ENCODE measurements around the gene WASF2. TPM values are rescaled to one million over a fixed set of nuclear protein-coding genes. Genes with fewer than 3 reads are reported as not detected.

The WASF2 gene
- total RNA-seq, 1 donor from 2014 or later = 70.4 TPM

GRCh38 chr1:27455139-27455811 is 34.7 kb downstream of the WASF2 start:
- intact Hi-C loops (cut with DNase I) = no loop called here
- no peak overlapping the region for H3K4me3 ChIP-seq
- TF ChIP-seq, protein P1, sequence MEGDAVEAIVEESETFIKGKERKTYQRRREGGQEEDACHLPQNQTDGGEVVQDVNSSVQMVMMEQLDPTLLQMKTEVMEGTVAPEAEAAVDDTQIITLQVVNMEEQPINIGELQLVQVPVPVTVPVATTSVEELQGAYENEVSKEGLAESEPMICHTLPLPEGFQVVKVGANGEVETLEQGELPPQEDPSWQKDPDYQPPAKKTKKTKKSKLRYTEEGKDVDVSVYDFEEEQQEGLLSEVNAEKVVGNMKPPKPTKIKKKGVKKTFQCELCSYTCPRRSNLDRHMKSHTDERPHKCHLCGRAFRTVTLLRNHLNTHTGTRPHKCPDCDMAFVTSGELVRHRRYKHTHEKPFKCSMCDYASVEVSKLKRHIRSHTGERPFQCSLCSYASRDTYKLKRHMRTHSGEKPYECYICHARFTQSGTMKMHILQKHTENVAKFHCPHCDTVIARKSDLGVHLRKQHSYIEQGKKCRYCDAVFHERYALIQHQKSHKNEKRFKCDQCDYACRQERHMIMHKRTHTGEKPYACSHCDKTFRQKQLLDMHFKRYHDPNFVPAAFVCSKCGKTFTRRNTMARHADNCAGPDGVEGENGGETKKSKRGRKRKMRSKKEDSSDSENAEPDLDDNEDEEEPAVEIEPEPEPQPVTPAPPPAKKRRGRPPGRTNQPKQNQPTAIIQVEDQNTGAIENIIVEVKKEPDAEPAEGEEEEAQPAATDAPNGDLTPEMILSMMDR (IDR thresholded peaks at IDR 0.05) = no peak
- no peak overlapping the region for H3K27ac ChIP-seq
- peaks cover 0 to 3% of the 10 kb centered on the region in 2 donors for H3K36me3 ChIP-seq
- DNase-seq (ENCODE audit: low spot score in 2 of 2) = no peak
- H3K9me3 ChIP-seq = no peaks in the 10 kb centered on the region
- H3K4me1 ChIP-seq = peaks cover 0 to 3% of the 10 kb centered on the region in 2 donors
- no peaks in the 10 kb centered on the region for H3K27me3 ChIP-seq

DNA sequence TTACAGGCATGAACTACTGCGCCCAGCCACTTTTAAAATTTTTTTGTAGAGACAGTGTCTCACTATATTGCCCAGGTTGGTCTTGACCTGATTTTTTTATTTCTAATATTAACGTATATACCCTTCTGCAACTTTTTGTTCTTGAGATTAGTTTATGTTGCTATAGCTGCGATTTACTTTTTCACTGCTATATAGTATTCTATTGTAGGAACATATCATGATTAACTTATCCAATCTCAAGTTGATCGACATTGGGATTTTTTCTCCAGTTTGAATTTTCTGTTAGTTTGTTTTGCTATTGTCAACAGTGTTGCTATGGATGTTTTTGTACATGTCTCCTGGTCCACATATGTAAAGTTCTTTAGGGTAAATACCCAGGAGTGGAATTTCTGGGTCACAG is 35.4 kb downstream of the WASF2 start:
- TF ChIP-seq, protein P1 (IDR thresholded peaks at IDR 0.05) = no peak
- no peak for DNase-seq (ENCODE audit: low spot score in 2 of 2)
- H3K4me1 ChIP-seq = peaks cover 0 to 3% of the 10 kb centered on the region in 2 donors

GRCh38 chr1:27451343-27451742 is 38.6 kb downstream of the WASF2 start:
- TF ChIP-seq, protein P1 (IDR thresholded peaks at IDR 0.05) = no peak
- peaks cover 3 to 6% of the 10 kb centered on the region in 2 donors for H3K36me3 ChIP-seq
- no peaks in the 10 kb centered on the region for H3K27me3 ChIP-seq
- no peak for DNase-seq (ENCODE audit: low spot score in 2 of 2)
- H3K4me3 ChIP-seq = no peak overlapping the region
- H3K4me1 ChIP-seq = peaks cover 0 to 5% of the 10 kb centered on the region in 2 donors
- intact Hi-C loops (cut with DNase I) = no loop called here
- H3K27ac ChIP-seq = no peak overlapping the region
- H3K9me3 ChIP-seq = no peaks in the 10 kb centered on the region

More for the DNA sequence above, 35.4 kb downstream of the WASF2 start:
- Histone ChIP-seq H3K9me3 (no peaks in the 10 kb centered on the region), H3K27me3 (no peaks in the 10 kb centered on the region), H3K36me3 (peaks cover 0 to 3% of the 10 kb centered on the region in 2 donors), H3K27ac (no peak overlapping the region), H3K4me3 (no peak overlapping the region)
- intact Hi-C loops (cut with DNase I) = no loop called here

GRCh38 chr1:27448982-27449381 is 41.0 kb downstream of the WASF2 start:
- Histone ChIP-seq H3K27ac (no peak overlapping the region), H3K4me1 (peaks cover 0 to 11% of the 10 kb centered on the region in 2 donors), H3K27me3 (no peaks in the 10 kb centered on the region), H3K36me3 (peaks cover 3 to 6% of the 10 kb centered on the region in 2 donors), H3K9me3 (no peaks in the 10 kb centered on the region), H3K4me3 (no peak overlapping the region)
- TF ChIP-seq, protein P1 (IDR thresholded peaks at IDR 0.05) = no peak
- DNase-seq (ENCODE audit: low spot score in 2 of 2) = no peak
- intact Hi-C loops (cut with DNase I) = no loop called here

DNA sequence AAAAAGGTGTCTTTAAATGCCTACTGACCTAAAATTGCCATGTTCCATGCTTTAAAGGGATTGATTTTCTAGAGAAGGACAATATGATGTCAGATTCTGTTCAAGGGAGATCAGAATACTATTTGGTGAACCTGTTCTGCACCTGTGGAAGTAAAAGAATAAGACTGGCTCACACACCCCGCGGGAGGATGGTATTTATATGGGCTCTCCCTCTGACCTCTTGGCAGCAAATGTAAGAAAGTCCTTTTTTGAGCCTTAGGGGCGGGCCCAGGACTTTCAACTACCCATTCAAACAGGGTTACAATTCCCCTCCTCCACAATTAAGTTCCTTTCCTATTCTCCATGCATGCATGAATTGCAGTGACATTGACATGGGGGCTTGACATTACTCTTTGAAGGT is 42.1 kb downstream of the WASF2 start:
- H3K27me3 ChIP-seq = no peaks in the 10 kb centered on the region
- H3K9me3 ChIP-seq = no peaks in the 10 kb centered on the region
- intact Hi-C loops (cut with DNase I) = no loop called here
- no peak overlapping the region for H3K4me3 ChIP-seq
- DNase-seq (ENCODE audit: low spot score in 2 of 2) = no peak
- H3K4me1 ChIP-seq = peaks cover 0 to 11% of the 10 kb centered on the region in 2 donors
- TF ChIP-seq, protein P1 (IDR thresholded peaks at IDR 0.05) = no peak
- H3K36me3 ChIP-seq = peaks cover 0 to 6% of the 10 kb centered on the region in 2 donors
- H3K27ac ChIP-seq = no peak overlapping the region
